GM12878 (cell line): ENCODE measurements around the gene MPRIP.

Experiments used
- BHLHE40 ChIP-seq, 2 experiments: fragments of 450-650 bp in 1 of 2; IDR thresholded peaks; 2 replicates each; pipeline ENCODE4 v1.6.1; 2011 to 2017; ENCODE audit warnings: low read depth in 2 of 2, borderline replicate concordance in 1 of 2, improper control_type of control experiment in 1 of 2, low read length in 1 of 2, mild to moderate bottlenecking in 1 of 2
- CTCF ChIP-seq, 3 experiments: IDR thresholded peaks in 2 of 3; conservative IDR thresholded peaks in 1 of 3; 2 replicates each; pipeline ENCODE4 v1.5.1; 2011; ENCODE audit warnings: low read depth in 3 of 3, low read length in 3 of 3, mild to moderate bottlenecking in 3 of 3, control low read depth in 2 of 3, moderate library complexity in 2 of 3, inconsistent platforms in 1 of 3, mixed read lengths in 1 of 3; ENCODE audit not compliant: control insufficient read depth in 2 of 3, insufficient read depth in 1 of 3; ENCODE audit errors: extremely low read depth in 1 of 3
- HDAC2 ChIP-seq: fragments of 200-600 bp; sonication (generic); IDR thresholded peaks from 2 replicates; pipeline ENCODE4 v1.6.1; 2017
- JUND ChIP-seq: IDR thresholded peaks from 2 replicates; pipeline ENCODE4 v1.6.1; 2012; ENCODE audit warnings: low read depth, mild to moderate bottlenecking, low read length, improper control_type of control experiment, moderate library complexity
- PRDM15 ChIP-seq: fragments of 450-650 bp; formaldehyde crosslinking; IDR thresholded peaks from 2 replicates; pipeline ENCODE4 v1.4.0; 2020; ENCODE audit warnings: mild to moderate bottlenecking, moderate library complexity
- REST ChIP-seq: IDR thresholded peaks from 2 replicates; pipeline ENCODE4 v1.6.1; 2012; ENCODE audit warnings: mild to moderate bottlenecking, low read depth, low read length
- TARDBP ChIP-seq: IDR thresholded peaks from 2 replicates; pipeline ENCODE4 v1.6.1; 2016; ENCODE audit warnings: borderline replicate concordance
- ZBTB33 ChIP-seq: fragments of 450-650 bp; IDR thresholded peaks from 2 replicates; pipeline ENCODE4 v1.6.1; 2017; ENCODE audit warnings: mild to moderate bottlenecking

GRCh38 chr17:17044846-17045561 is 2.7 kb downstream of the MPRIP start:
- TF ChIP-seq CTCF (IDR thresholded peaks at IDR 0.05 in 2 of 3, conservative IDR thresholded peaks at IDR 0.05 in 1 of 3; ENCODE audit: control insufficient read depth in 2 of 3, extremely low read depth in 1 of 3, insufficient read depth in 1 of 3, low read depth in 3 of 3, low read length in 3 of 3) (no peak), TARDBP (no peak), HDAC2 (no peak), BHLHE40 (IDR thresholded peaks at IDR 0.05; ENCODE audit: borderline replicate concordance in 1 of 2, low read depth in 2 of 2, low read length in 1 of 2) (no peak), JUND (no peak), PRDM15 (no peak), ZBTB33 (no peak), REST (no peak)
